ENCODE measurements around the gene GID8.
A peak's percentile ranks its signal among the peaks of the same experiment; 100 is the strongest.

The GID8 gene

DNA sequence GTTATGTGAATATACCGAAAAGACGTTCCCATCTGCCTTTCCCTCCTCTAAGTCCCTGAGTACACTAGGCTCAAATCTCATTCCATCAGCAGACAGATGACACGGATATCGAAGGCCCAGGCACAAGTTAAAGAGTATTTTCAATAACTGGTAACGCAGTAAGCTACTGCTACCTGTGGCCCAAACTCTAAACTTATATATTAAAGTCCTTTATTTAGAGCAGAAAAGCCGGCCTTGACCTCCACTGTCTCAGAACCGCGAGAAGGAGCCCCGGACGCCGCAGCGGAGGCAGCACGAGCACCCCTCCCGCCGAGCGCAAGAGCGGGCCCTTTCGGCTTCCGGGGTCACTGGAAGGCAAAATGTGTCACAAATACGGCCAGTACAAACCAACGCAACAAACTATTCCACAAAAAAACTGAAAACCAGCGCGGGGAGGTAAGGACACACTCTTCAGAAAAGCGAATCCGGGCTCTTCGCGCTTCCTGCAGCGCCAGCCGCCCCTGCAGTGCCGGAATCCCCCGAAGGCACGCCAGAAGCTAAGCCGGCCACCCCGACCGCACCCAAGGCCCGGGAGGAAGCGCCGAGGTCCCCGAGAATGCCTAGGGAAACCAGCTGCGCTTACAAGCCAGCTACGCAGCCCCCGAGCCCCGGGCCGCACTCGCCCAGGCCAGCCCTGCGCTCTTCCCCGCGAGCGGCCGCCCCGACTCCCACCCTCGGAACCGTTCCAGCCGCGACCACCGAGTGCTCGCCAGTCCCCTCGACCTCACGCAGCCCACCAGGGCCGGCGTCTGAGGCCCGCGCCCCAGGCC is 12.3 kb upstream of the GID8 start:
- Histone ChIP-seq H3K4me3 (ENCODE audit: low read length) (peak overlapping the region; percentile 88), H3K9me3 (ENCODE audit: control insufficient read depth, insufficient read depth, low read length) (no peaks in the 10 kb centered on the region), H3K4me2 (ENCODE audit: low read length) (peak overlapping the region; percentile 78), H3K27ac (ENCODE audit: low read depth, low read length) (peak overlapping the region; percentile 81), H3F3A (ENCODE audit: control insufficient read depth, insufficient read depth) (peaks cover 22% of the 10 kb centered on the region), H4K20me1 (ENCODE audit: control insufficient read depth, insufficient read depth, low read depth, low read length) (peaks cover 31% of the 10 kb centered on the region), H3K27me3 (ENCODE audit: control insufficient read depth, low read length) (no peaks in the 10 kb centered on the region), H3K36me3 (ENCODE audit: control insufficient read depth, low read length) (peaks cover 31% of the 10 kb centered on the region), H3K4me1 (ENCODE audit: control insufficient read depth, low read length) (peaks cover 80% of the 10 kb centered on the region), H3K79me2 (ENCODE audit: control insufficient read depth, low read length) (peaks cover 99% of the 10 kb centered on the region), H3K9me2 (replicated peaks; ENCODE audit: control insufficient read depth, low read length) (no peaks in the 10 kb centered on the region)
- TF ChIP-seq, protein P1, sequence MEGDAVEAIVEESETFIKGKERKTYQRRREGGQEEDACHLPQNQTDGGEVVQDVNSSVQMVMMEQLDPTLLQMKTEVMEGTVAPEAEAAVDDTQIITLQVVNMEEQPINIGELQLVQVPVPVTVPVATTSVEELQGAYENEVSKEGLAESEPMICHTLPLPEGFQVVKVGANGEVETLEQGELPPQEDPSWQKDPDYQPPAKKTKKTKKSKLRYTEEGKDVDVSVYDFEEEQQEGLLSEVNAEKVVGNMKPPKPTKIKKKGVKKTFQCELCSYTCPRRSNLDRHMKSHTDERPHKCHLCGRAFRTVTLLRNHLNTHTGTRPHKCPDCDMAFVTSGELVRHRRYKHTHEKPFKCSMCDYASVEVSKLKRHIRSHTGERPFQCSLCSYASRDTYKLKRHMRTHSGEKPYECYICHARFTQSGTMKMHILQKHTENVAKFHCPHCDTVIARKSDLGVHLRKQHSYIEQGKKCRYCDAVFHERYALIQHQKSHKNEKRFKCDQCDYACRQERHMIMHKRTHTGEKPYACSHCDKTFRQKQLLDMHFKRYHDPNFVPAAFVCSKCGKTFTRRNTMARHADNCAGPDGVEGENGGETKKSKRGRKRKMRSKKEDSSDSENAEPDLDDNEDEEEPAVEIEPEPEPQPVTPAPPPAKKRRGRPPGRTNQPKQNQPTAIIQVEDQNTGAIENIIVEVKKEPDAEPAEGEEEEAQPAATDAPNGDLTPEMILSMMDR (IDR thresholded peaks at IDR 0.05; ENCODE audit: low read depth, low read length, poor library complexity, severe bottlenecking), result no peak
- TF ChIP-seq EZH2phosphoT487 (IDR thresholded peaks at IDR 0.05; ENCODE audit: borderline replicate concordance, low read length), result no peak

DNA sequence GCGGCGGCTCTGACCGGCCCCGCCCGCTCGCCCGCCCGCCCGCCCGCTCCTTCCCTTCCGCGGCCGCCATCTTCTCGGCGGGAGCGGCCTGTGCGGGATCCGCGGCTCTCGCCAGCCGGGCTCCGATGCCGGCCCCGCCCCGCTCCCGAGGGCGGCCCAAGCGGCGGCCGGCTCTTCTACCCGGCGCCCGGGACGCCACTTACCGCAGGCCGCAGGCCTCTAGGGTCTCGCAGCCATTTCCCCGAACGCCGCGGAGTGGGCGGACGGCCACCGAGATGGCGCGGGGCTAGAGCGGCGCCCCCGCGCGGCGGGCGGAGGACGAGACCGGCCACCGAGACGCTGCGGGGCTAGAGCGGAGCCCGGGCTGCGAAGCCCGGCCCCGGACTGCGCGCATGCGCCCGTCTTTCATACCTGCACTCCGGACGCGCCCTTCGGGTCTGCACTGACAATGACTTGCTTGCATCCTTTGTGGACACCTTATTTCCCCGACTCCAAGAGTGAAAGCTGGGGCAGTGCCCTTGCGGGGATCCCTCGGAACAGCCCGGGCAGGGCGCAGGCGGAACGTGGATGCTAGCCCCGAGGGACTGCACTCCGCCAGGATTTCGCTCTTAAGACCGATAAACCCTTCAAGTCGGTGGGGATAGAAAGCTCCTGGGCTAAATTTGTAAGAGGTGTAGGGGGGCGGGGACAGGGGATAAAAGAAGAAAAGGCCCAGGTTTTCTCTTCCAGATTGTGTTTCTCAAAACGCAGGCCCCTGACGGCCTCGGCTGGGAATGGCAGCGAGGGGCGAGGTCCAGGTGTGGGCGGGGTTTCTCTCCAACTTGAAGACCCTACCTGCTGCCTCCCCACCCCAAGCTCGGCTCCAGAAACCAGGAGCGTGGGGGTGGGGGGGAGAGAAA is 11.5 kb upstream of the GID8 start, which contains the start of gene DIDO1:
Gene DIDO1, minus strand, starts transcription at position 277 of the 899 bp plus-strand sequence.
- H3K4me1 ChIP-seq (ENCODE audit: control insufficient read depth, low read length), result peaks cover 80% of the 10 kb centered on the region
- peak within 1 kb of the TSS; percentile 81 for H3K27ac ChIP-seq (ENCODE audit: low read depth, low read length)
- peak within 1 kb of the TSS; percentile 88 for H3K4me3 ChIP-seq (ENCODE audit: low read length)
- peaks cover 31% of the 10 kb centered on the region for H4K20me1 ChIP-seq (ENCODE audit: control insufficient read depth, insufficient read depth, low read depth, low read length)
- no peak for TF ChIP-seq EZH2phosphoT487 (IDR thresholded peaks at IDR 0.05; ENCODE audit: borderline replicate concordance, low read length)
- TF ChIP-seq, protein P1 (IDR thresholded peaks at IDR 0.05; ENCODE audit: low read depth, low read length, poor library complexity, severe bottlenecking), result peak; percentile 54
- peaks cover 99% of the 10 kb centered on the region for H3K79me2 ChIP-seq (ENCODE audit: control insufficient read depth, low read length)
- H3K9me3 ChIP-seq (ENCODE audit: control insufficient read depth, insufficient read depth, low read length), result no peaks in the 10 kb centered on the region
- no peaks in the 10 kb centered on the region for H3K27me3 ChIP-seq (ENCODE audit: control insufficient read depth, low read length)
- H3F3A ChIP-seq (ENCODE audit: control insufficient read depth, insufficient read depth), result peaks cover 22% of the 10 kb centered on the region
- H3K9me2 ChIP-seq (replicated peaks; ENCODE audit: control insufficient read depth, low read length), result no peaks in the 10 kb centered on the region
- peaks cover 31% of the 10 kb centered on the region for H3K36me3 ChIP-seq (ENCODE audit: control insufficient read depth, low read length)
- H3K4me2 ChIP-seq (ENCODE audit: low read length), result peak within 1 kb of the TSS; percentile 98

DNA sequence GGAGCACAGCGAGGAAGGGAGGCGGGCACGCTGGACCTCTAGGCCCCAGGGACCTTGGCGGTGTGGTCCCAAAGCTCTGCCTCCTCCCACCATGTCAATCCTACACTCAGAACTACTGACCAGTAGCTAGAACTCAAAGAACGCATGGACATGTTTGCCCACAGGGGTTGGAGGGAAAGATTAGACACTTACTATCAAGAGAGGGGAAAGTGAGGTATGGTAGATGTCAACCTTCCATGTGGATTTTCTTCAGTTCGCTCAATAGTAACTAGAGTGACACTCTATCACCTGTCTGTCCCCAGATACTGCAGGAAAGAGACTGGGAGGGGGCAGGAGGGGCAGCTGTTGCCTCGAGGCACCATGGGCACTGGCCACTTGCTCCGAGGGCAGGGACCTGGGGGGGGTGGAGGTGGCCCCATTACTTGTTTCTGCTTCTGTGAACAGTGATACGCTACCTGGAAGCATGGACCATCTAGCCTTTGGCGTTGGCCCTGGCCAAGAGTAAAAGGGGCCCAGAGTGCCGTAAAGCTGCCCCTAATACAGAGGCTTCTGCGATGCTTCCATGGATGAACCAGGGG is 10.7 kb upstream of the GID8 start:
- peak overlapping the region; percentile 81 for H3K27ac ChIP-seq (ENCODE audit: low read depth, low read length)
- H3K4me3 ChIP-seq (ENCODE audit: low read length), result peak overlapping the region; percentile 88
- H3K36me3 ChIP-seq (ENCODE audit: control insufficient read depth, low read length), result peaks cover 34% of the 10 kb centered on the region
- H4K20me1 ChIP-seq (ENCODE audit: control insufficient read depth, insufficient read depth, low read depth, low read length), result peaks cover 29% of the 10 kb centered on the region
- H3K27me3 ChIP-seq (ENCODE audit: control insufficient read depth, low read length), result no peaks in the 10 kb centered on the region
- H3K4me2 ChIP-seq (ENCODE audit: low read length), result peak overlapping the region; percentile 98
- peaks cover 99% of the 10 kb centered on the region for H3K79me2 ChIP-seq (ENCODE audit: control insufficient read depth, low read length)
- peaks cover 83% of the 10 kb centered on the region for H3K4me1 ChIP-seq (ENCODE audit: control insufficient read depth, low read length)
- H3F3A ChIP-seq (ENCODE audit: control insufficient read depth, insufficient read depth), result peaks cover 22% of the 10 kb centered on the region
- H3K9me2 ChIP-seq (replicated peaks; ENCODE audit: control insufficient read depth, low read length), result no peaks in the 10 kb centered on the region
- no peaks in the 10 kb centered on the region for H3K9me3 ChIP-seq (ENCODE audit: control insufficient read depth, insufficient read depth, low read length)
- TF ChIP-seq EZH2phosphoT487 (IDR thresholded peaks at IDR 0.05; ENCODE audit: borderline replicate concordance, low read length), result no peak
- TF ChIP-seq, protein P1 (IDR thresholded peaks at IDR 0.05; ENCODE audit: low read depth, low read length, poor library complexity, severe bottlenecking), result no peak
